Measurements from ENCODE around the gene MRPS34.

The MRPS34 gene

DNA sequence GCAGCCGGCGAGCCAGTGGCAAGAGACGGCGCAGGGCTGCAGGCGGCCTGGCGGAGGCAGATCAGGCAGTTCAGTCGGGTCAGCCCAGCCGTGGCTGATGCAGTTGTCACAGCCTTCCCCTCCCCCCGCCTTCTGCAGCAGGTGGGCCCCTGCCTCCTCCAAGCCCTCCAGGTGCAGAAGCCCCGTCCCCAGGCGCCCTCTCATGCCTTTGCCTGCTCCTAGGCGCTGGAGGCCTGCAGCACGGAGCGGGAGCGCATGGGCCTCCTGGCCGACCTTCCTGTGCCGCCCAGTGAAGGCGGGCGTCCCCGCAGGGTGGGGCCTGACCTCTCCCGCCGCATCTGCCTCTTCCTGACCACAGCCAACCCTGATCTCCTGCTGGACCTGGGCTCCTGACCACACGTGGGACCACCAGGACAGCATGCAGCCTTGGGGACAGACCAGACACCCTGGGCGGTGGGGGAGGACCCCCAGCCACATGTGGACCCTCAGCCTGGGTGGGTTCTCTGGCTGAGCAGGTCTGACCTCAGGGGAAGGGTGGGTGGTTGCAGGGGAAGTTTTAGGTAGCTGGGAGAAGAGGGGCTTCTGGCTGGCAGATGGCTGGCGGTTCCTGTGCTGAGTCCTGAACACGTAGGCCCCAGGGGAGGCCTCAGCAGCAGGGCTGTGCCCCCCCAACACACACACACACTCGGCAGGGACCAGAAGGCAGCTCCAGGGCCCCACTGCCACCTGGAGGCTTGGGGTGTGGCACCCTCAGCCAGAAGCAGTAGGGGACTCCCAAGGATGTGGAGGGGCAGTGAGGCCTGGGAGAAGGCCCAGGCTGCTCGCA is 3.1 kb upstream of the MRPS34 start:
- no peak for TF ChIP-seq ZFX (IDR thresholded peaks at IDR 0.05; ENCODE audit: borderline replicate concordance)
- TF ChIP-seq, protein P1, sequence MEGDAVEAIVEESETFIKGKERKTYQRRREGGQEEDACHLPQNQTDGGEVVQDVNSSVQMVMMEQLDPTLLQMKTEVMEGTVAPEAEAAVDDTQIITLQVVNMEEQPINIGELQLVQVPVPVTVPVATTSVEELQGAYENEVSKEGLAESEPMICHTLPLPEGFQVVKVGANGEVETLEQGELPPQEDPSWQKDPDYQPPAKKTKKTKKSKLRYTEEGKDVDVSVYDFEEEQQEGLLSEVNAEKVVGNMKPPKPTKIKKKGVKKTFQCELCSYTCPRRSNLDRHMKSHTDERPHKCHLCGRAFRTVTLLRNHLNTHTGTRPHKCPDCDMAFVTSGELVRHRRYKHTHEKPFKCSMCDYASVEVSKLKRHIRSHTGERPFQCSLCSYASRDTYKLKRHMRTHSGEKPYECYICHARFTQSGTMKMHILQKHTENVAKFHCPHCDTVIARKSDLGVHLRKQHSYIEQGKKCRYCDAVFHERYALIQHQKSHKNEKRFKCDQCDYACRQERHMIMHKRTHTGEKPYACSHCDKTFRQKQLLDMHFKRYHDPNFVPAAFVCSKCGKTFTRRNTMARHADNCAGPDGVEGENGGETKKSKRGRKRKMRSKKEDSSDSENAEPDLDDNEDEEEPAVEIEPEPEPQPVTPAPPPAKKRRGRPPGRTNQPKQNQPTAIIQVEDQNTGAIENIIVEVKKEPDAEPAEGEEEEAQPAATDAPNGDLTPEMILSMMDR (IDR thresholded peaks at IDR 0.05): no peak
- H3K27ac ChIP-seq: peak overlapping the region; percentile 97

DNA sequence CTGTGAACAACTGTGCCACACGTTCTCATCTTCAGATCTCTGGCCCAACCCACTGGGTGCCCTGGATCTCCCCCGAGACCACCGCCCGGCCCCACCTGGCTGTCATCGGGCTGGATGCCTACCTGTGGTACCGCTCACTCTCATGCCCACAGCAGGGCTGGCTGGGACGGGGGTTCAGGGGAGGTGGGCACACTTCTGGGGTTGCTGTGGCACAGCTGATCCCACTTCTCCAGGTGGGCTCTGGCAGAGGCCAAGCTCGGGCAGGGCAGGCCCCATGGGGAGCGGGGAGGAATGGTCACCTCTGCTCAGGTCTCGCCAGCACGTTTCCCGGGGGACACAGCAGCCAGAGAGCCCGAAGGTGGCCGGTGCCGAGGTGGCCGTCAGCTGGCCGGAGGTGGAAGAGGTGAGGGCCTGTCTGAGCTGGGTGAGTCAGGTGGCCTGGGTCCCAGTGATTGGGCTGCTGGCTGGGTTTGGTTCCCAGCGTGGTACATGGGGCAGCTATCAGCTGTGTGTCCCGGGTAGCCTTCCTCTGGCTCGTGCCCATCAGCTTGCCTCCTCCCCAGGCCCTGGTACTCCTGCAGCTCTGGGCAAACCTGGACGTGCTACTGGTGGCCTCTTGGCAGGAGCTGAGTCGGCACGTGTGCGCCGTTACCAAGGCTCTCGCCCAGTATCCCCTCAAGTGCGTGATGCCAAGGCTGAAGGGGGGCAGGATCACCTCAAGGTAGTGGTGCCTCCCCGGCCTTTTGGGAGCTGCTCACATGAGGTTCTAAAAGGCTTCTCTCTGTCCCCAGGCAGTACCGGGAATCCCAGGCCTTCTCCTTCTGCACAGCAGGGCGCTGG is 2.3 kb upstream of the MRPS34 start:
- peak overlapping the region; percentile 97; the same call in 1 of the 2 replicates for H3K27ac ChIP-seq
- TF ChIP-seq ZFX (IDR thresholded peaks at IDR 0.05; ENCODE audit: borderline replicate concordance): no peak
- TF ChIP-seq, protein P1 (IDR thresholded peaks at IDR 0.05): no peak

DNA sequence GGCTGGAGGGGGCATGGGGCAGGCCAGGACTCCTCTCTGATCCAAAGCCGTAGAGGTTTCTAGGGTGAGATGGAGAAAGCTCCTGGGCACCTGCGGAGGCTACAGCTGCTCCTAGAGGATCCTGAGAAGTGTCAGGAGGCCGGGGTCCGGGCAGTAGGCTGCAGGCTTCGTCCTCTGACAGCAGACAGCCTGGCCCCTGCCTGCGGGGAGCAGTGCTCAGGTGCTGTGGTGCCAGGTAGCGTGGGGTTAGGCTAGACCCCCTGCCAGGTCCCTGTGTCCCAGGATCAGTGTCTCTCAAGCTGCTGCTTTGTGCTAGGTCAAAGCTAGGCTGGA is 1.5 kb upstream of the MRPS34 start:
- H3K27ac ChIP-seq: peak overlapping the region; percentile 97
- no peak for TF ChIP-seq ZFX (IDR thresholded peaks at IDR 0.05; ENCODE audit: borderline replicate concordance)
- TF ChIP-seq, protein P1 (IDR thresholded peaks at IDR 0.05): no peak

DNA sequence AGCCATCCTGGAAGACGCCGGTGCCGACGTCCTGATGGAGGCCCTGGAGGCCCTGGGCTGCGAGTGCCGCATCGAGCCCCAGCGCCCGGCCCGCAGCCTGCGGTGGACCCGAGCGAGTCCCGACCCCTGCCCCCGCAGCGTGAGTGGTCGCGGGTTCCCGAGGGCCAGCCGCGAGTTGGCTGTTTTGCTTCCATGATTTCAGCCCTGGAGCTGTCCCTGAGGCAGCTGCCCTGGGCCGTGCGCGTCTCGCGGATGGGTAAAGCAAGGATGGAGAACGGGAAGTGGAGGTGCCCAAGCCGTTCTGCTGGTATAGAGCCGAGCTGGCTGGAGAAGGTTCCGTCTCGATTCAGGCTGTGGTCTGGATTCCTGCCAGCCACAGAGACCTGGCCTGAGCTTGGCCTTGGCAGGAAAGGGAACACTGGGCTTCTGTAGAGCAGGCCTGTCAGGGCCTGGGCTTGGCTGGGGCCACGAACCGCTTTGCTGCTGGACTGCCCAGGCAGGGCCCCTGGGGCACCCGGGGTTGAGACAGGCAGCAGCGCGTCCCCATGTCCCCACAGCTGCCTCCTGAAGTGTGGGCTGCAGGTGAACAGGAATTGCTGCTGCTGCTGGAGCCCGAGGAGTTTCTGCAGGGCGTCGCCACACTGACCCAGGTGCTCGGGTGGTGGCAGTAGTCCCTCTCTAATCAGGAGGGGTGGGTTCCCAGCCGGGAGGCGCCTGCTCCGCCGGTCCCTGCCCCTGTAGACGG is 941 bp upstream of the MRPS34 start:
- peak overlapping the region; percentile 97 for H3K27ac ChIP-seq

DNA sequence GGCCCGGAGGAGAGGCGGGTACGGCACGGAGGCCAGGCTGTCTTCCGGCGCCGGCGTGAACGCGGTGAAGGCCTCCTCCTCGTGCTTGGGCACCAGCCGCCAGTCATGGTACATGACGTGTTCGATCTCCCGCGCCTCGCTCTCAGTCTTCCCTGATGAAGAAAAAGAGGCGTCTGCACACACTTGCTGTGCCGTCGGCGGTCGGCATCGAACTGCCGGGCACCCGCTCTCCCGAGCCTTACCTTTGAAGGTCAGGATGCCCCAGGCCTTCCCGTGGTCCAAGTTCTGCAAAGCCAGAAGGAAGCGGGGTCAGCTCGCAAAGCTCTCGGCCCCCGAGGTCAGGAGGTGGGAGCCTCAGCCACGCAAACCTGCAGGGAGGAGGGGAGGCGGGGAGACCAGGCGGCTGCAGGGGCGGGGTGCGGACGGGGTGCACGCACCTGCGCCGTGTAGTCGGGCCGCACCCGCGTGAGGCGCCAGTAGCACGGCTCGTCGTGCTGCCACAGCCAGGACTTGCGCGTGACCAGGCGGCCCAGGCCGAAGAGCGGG is 499 bp downstream of the MRPS34 start, which contains the start of gene EME2:
EME2 (plus strand) TSS at position 449 of the 546 bp plus-strand sequence. CDS start 418 bp downstream, outside the sequence.
- H3K27ac ChIP-seq: peak within 1 kb of the TSS; percentile 97
- TF ChIP-seq, protein P1 (IDR thresholded peaks at IDR 0.05): no peak

More for the DNA sequence above, 941 bp upstream of the MRPS34 start:
- no peak for TF ChIP-seq ZFX (IDR thresholded peaks at IDR 0.05; ENCODE audit: borderline replicate concordance)
- TF ChIP-seq, protein P1 (IDR thresholded peaks at IDR 0.05): peak; percentile 72

DNA sequence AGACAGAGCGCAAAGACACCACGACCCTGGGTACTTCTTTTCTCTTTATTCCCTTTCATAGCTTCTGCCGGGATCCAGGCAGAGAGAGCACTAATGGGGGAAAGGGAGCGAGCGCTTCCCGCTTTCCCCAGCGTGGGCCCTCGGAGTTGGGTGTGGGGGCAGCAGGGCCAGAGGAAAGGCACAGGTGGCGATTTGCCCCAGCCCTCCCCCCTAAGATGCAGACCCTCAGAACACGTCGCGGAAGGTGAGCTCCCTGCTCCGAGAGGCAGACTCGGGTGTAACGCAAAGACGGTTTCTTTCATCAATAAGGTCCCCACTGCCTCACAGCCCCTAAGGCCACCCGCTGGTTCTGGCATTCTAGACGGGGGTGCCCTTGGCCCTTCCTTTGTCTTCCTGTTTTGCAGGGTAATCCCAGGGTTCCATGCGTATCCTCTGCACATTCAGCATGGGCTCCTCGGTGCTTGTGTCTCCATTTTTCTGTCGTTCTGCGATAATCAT is 1.0 kb downstream of the MRPS34 start:
- no peak for TF ChIP-seq ZFX (IDR thresholded peaks at IDR 0.05; ENCODE audit: borderline replicate concordance)
- TF ChIP-seq, protein P1 (IDR thresholded peaks at IDR 0.05): no peak
- peak overlapping the region; percentile 97 for H3K27ac ChIP-seq
